Neutrophil (primary cell): ENCODE results near the gene PITX1.

Experiments used
- H3K27ac ChIP-seq: fragments of 200-600 bp; sonication (generic); 2 replicates; pipeline ENCODE4 v1.5.1; 2016; ENCODE audit warnings: mild to moderate bottlenecking, moderate library complexity
- H3K27me3 ChIP-seq: fragments of 200-600 bp; sonication (generic); 2 replicates; pipeline ENCODE4 v1.6.0; 2016; ENCODE audit warnings: mild to moderate bottlenecking
- H3K36me3 ChIP-seq: fragments of 200-600 bp; sonication (generic); 2 replicates; pipeline ENCODE4 v1.5.1; 2017
- H3K4me1 ChIP-seq, 2 experiments: fragments of 200-600 bp in 1 of 2; sonication (generic) in 1 of 2; 1 replicate in 1 of 2; 2 replicates in 1 of 2; pipeline versions ENCODE4 v1.5.1 to v1.6.1; 2013 to 2016; ENCODE audit warnings: low read depth in 1 of 2, low read length in 1 of 2, mild to moderate bottlenecking in 1 of 2, moderate library complexity in 1 of 2; ENCODE audit not compliant: control insufficient read depth in 1 of 2, insufficient read depth in 1 of 2
- H3K4me3 ChIP-seq, 2 experiments: fragments of 200-600 bp in 1 of 2; sonication (generic) in 1 of 2; 1 replicate in 1 of 2; 2 replicates in 1 of 2; pipeline ENCODE4 v1.5.1; 2013 to 2016; ENCODE audit warnings: low read depth in 1 of 2, low read length in 1 of 2, mild to moderate bottlenecking in 1 of 2, moderate library complexity in 1 of 2
- H3K9me3 ChIP-seq: fragments of 200-600 bp; sonication (generic); 2 replicates; pipeline ENCODE4 v1.5.1; 2016
- CTCF ChIP-seq: fragments of 200-600 bp; sonication (generic); IDR thresholded peaks from 2 replicates; pipeline ENCODE4 v1.5.1; 2016; ENCODE audit warnings: antibody characterized with exemption

PITX1 gene

DNA sequence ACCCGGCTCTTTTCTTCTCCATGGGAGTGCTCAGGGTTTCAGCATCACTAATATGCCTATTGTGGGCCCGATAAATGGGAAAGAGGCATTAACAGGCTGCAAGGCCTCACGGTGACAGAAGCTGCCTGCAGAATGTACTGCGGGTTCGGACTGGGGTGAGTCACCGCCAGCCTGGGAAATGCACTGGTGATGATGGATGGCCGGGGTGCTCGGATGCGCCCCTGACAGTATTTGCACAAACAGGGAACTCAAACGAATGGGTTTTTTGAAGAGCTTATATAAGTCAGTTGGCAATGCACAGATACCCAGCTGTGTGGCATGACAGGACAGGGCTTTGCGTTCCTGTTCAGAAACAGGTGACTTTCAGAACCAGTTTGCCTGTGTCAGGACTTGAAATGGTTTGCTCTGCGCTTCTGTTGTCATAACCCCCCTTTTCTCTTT, 42.0 kb upstream of the PITX1 start:
- peaks cover 76% of the 10 kb centered on the region for H3K27me3 ChIP-seq

GRCh38 chr5:135075621-135076020, 41.6 kb upstream of the PITX1 start:
- H3K9me3 ChIP-seq: no peaks in the 10 kb centered on the region
- H3K36me3 ChIP-seq: no peaks in the 10 kb centered on the region
- TF ChIP-seq CTCF: no peak
- H3K4me3 ChIP-seq: no peak overlapping the region
- peaks cover 72% of the 10 kb centered on the region for H3K27me3 ChIP-seq
- no peaks in the 10 kb centered on the region for H3K4me1 ChIP-seq
- no peak overlapping the region for H3K27ac ChIP-seq

More for the DNA sequence above, 42.0 kb upstream of the PITX1 start:
- Histone ChIP-seq H3K9me3 (no peaks in the 10 kb centered on the region), H3K36me3 (no peaks in the 10 kb centered on the region), H3K4me1 (no peaks in the 10 kb centered on the region), H3K27ac (no peak overlapping the region), H3K4me3 (no peak overlapping the region)
- TF ChIP-seq CTCF: no peak

DNA sequence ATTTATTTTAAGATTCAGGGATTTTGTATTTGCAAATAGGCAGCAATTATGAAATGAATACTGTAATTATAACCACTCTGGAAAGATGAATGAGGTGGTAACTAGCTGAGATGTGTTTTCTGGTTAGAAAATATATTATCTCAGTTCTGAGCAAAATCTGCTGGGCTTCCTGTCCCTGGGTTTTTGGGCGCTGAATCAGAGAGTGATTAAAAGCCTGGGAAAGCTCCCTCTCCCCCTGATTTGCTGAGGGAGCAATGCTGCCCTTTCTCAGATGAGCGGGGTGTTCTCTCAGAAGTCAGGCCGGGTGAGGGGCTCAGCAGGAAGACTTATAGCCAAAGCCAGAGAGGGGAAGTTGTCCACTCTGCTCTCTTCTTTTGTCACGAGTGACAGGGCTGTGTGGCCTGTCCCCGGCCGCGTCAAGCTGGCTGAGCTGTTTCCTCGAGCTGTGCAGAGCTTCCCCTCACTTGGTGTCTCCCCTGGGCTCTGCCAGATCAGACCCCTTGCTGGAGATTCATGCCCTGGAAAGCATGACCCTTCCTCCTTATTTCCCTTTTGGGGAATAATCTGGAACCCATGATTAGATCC, 39.8 kb upstream of the PITX1 start:
- Histone ChIP-seq H3K4me1 (no peaks in the 10 kb centered on the region), H3K36me3 (no peaks in the 10 kb centered on the region), H3K27ac (no peak overlapping the region), H3K9me3 (no peaks in the 10 kb centered on the region), H3K27me3 (peaks cover 58% of the 10 kb centered on the region), H3K4me3 (no peak overlapping the region)
- no peak for TF ChIP-seq CTCF

GRCh38 chr5:135072387-135073281, 38.6 kb upstream of the PITX1 start:
- no peak for TF ChIP-seq CTCF
- Histone ChIP-seq H3K4me1 (no peaks in the 10 kb centered on the region), H3K27me3 (peaks cover 46% of the 10 kb centered on the region), H3K27ac (no peak overlapping the region), H3K36me3 (no peaks in the 10 kb centered on the region), H3K9me3 (no peaks in the 10 kb centered on the region), H3K4me3 (no peak overlapping the region)

GRCh38 chr5:135071311-135071710, 37.3 kb upstream of the PITX1 start:
- Histone ChIP-seq H3K9me3 (no peaks in the 10 kb centered on the region), H3K4me1 (no peaks in the 10 kb centered on the region), H3K27ac (no peak overlapping the region), H3K36me3 (no peaks in the 10 kb centered on the region), H3K27me3 (peaks cover 35% of the 10 kb centered on the region), H3K4me3 (no peak overlapping the region)
- no peak for TF ChIP-seq CTCF
